SU-DHL-6 (cell line): ENCODE data around the gene PRDM15.

ENCODE experiments used
- CTCF ChIP-seq: fragments of 200-600 bp; sonication (generic); IDR thresholded peaks from one replicate; pipeline ENCODE4 v1.5.1; 2017; ENCODE audit warnings: antibody characterized with exemption, mild to moderate bottlenecking, low read length, moderate library complexity; ENCODE audit not compliant: insufficient read depth, poor library complexity, severe bottlenecking
- EZH2phosphoT487 ChIP-seq: fragments of 200-600 bp; sonication (generic), shearing (Covaris generic); conservative IDR thresholded peaks from 2 replicates; pipeline ENCODE4 v1.6.1; 2018; ENCODE audit warnings: mild to moderate bottlenecking, antibody characterized with exemption, low read length, moderate library complexity, mixed read lengths

GRCh38 chr21:41755934-41756773 is 123.0 kb downstream of the PRDM15 start:
- TF ChIP-seq CTCF (no peak), EZH2phosphoT487 (no peak)
